ENCODE measurements around the gene TCF7L2. TPM values are rescaled to one million over a fixed set of nuclear protein-coding genes. Genes with fewer than 3 reads are reported as not detected.

The TCF7L2 gene
- polyA plus RNA-seq, 3 donors = 2.1 to 23.5 (median 6.1) TPM

DNA sequence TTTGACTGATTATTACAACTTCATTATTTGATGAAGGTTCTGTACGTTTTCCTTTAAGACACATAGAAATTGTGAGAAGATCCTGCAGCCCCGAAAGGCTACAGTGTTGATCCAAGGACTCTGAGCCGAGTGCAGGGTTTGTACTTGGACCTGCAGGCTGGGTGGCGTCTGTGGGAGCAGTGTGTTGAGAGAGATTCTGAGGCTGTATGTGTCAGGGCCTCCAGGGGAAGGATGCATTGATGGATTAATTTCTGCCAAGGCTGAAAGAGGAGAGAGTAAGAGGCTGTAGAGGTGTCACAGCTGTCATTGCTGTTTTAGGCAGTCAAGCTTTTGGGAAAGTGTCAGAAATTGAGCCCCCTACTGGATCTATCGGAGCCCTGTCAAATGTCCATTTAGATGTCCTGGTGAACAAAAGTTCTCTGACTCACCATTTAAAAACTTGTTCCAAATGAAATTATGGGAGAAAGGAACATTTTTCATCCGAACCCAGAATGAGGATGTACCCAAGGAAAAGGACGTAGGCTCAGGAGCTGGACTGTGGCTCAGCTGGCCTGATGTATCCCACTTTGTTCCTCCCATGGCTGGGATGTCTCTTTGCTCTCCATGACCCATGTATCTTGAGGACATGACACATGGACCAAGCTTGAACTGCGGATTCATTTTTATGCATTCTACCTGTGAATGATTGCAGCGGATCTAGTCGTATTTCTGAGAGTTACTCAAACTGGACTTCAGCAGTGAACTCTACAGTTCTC is 102.2 kb downstream of the TCF7L2 start:
- Histone ChIP-seq H2AFZ (ENCODE audit: insufficient read depth, low read depth, low read length, poor library complexity, severe bottlenecking) (no peak overlapping the region), H3K4me1 (ENCODE audit: control insufficient read depth in 1 of 2, insufficient read depth in 2 of 2, low read length in 2 of 2) (no peaks in the 10 kb centered on the region), H3K27me3 (ENCODE audit: control insufficient read depth in 2 of 2, insufficient read depth in 2 of 2, low read length in 2 of 2) (no peaks in the 10 kb centered on the region), H3K27ac (ENCODE audit: low read depth in 1 of 2, low read length in 2 of 2) (no peak overlapping the region), H3K36me3 (replicated peaks in 1 of 2; ENCODE audit: control insufficient read depth in 1 of 2, insufficient read depth in 2 of 2, low read length in 2 of 2) (no peaks in the 10 kb centered on the region), H3K4me3 (replicated peaks in 1 of 3; ENCODE audit: low read depth in 2 of 3, low read length in 3 of 3) (no peak overlapping the region), H3K9ac (ENCODE audit: insufficient read depth, low read length, poor library complexity, severe bottlenecking) (no peak overlapping the region), H3K4me2 (replicated peaks; ENCODE audit: extremely low read depth, low read length, poor library complexity, severe bottlenecking) (no peak overlapping the region), H3K79me2 (ENCODE audit: insufficient read depth, low read length) (no peaks in the 10 kb centered on the region), H3K9me3 (replicated peaks in 1 of 2; ENCODE audit: control insufficient read depth in 1 of 2, insufficient read depth in 1 of 2, low read length in 2 of 2) (no peaks in the 10 kb centered on the region), H4K20me1 (ENCODE audit: insufficient read depth, low read length) (peaks cover 99% of the 10 kb centered on the region)
- Mint-ChIP-seq H3K27ac (no peak overlapping the region), H3K4me1 (peaks cover 8% of the 10 kb centered on the region), H3K9me3 (no peaks in the 10 kb centered on the region), H3K36me3 (peaks cover 9 to 26% of the 10 kb centered on the region in 2 donors), H3K27me3 (ENCODE audit: low read depth in 3 of 3) (peaks cover 0 to 5% (median 0%) of the 10 kb centered on the region in 3 donors), H3K4me3 (no peak overlapping the region)
- no peak for TF ChIP-seq CTCF (IDR thresholded peaks at IDR 0.05)
- intact Hi-C loops (cut with micrococcal nuclease) = no loop called here
- DNase-seq = no peak
- 94% methylated on average over 7 of the region's 10 CpGs for WGBS (ENCODE audit: insufficient coverage)

DNA sequence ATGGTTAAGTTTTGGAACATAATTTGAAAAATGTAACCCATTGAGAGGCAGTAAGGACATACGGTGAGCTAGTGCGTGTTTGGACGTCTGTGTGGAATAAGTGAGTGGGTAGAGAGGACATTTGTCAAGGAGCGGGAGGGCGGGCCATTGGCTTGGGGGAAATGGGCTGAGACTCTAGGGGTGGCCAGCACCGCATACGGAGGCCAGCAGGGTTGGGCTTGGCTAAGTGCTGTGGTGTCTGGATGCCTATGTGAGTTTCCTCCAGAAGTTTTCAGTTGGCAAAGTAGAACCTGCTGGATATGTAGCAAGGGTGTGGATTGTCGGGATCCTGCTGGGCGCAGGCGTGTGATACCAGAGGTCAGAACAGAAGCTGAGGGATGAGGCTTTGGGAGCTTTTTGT is 103.0 kb downstream of the TCF7L2 start:
- H3K27me3 Mint-ChIP-seq (ENCODE audit: low read depth in 3 of 3) = peaks cover 0 to 5% (median 0%) of the 10 kb centered on the region in 3 donors
- 92% methylated on average over 10 of the region's 10 CpGs for WGBS (ENCODE audit: insufficient coverage)
- peaks cover 8% of the 10 kb centered on the region for H3K4me1 Mint-ChIP-seq
- H2AFZ ChIP-seq (ENCODE audit: insufficient read depth, low read depth, low read length, poor library complexity, severe bottlenecking) = no peak overlapping the region
- no peak for TF ChIP-seq CTCF (IDR thresholded peaks at IDR 0.05)
- intact Hi-C loops (cut with micrococcal nuclease) = no loop called here
- H3K9ac ChIP-seq (ENCODE audit: insufficient read depth, low read length, poor library complexity, severe bottlenecking) = no peak overlapping the region
- no peaks in the 10 kb centered on the region for H3K4me1 ChIP-seq (ENCODE audit: control insufficient read depth in 1 of 2, insufficient read depth in 2 of 2, low read length in 2 of 2)
- no peaks in the 10 kb centered on the region for H3K9me3 ChIP-seq (replicated peaks in 1 of 2; ENCODE audit: control insufficient read depth in 1 of 2, insufficient read depth in 1 of 2, low read length in 2 of 2)
- peaks cover 99% of the 10 kb centered on the region for H4K20me1 ChIP-seq (ENCODE audit: insufficient read depth, low read length)
- no peak overlapping the region for H3K4me3 Mint-ChIP-seq
- H3K36me3 Mint-ChIP-seq = peaks cover 9 to 24% of the 10 kb centered on the region in 2 donors
- H3K27ac ChIP-seq (ENCODE audit: low read depth in 1 of 2, low read length in 2 of 2) = no peak overlapping the region
- H3K4me2 ChIP-seq (replicated peaks; ENCODE audit: extremely low read depth, low read length, poor library complexity, severe bottlenecking) = no peak overlapping the region
- H3K36me3 ChIP-seq (replicated peaks in 1 of 2; ENCODE audit: control insufficient read depth in 1 of 2, insufficient read depth in 2 of 2, low read length in 2 of 2) = no peaks in the 10 kb centered on the region
- H3K27me3 ChIP-seq (ENCODE audit: control insufficient read depth in 2 of 2, insufficient read depth in 2 of 2, low read length in 2 of 2) = no peaks in the 10 kb centered on the region
- H3K79me2 ChIP-seq (ENCODE audit: insufficient read depth, low read length) = no peaks in the 10 kb centered on the region
- H3K9me3 Mint-ChIP-seq = no peaks in the 10 kb centered on the region
- H3K4me3 ChIP-seq (replicated peaks in 1 of 3; ENCODE audit: low read depth in 2 of 3, low read length in 3 of 3) = no peak overlapping the region
- H3K27ac Mint-ChIP-seq = no peak overlapping the region
- no peak for DNase-seq
